ENCODE results near the gene MACC1.
"Not testable (repeated sequence)": the region's sequence is repeated elsewhere in the genome, so short reads cannot be mapped to it uniquely, and the experiment has no call there.

MACC1 gene

DNA sequence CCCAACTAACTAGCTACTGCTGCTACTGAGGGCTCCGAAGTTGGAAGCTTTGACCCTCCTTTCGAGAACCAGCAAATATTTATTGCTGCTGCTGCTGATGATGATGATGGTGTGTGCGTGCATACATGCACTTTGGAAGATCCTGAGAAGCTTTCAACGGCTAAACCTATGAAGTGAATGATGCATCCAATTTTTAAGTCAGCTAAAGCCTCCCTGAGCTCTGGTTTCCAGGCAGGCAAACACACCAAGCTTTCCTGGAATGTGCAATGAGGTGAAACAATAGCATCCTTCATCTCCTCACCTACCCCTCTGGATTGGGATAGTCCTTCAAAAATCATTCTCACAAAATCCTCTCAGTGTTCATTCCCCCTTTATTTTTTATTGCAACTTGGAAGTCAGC is 13.9 kb downstream of the MACC1 start:
- no peak for DNase-seq (ENCODE audit: low read depth)

DNA sequence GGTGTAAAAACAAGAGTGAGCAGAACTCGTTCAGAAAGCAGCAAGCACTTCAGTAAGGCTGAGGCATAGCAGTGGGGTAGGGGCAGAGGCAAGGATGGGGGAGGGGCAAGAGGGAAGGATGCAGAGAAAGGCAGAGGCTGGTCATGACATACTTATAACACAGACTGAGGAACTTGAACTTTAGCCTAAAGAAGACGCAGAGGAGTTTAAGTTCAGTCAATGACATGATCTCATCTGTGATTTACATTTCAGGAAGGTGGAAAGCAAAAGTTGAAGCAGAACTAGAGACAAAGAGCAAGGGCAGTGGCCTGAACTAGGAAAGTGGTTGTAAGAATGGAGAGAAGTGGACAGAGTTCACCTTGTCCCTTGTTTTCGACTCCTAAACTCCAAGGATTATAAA is 15.8 kb downstream of the MACC1 start:
- DNase-seq (ENCODE audit: low read depth) = no peak

DNA sequence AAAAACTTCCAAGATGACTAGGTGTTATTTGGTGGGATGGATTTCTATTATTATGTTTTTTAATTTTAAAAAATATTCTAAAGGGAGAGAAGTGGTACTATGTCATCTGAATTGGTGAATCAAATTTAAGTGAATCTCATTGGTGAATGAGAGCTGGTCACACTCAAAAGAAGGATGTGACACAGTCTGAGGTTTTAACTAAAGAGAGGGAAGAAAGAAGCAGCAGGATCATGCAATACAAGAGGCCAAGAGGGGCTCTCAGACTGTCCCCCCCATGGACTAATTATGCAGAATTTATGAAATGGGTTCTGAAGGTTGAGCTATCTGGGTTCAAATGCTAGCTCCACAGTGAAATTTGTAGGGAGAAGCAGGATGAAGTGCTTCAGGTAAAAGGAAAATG is 16.2 kb downstream of the MACC1 start:
- no peak for DNase-seq (ENCODE audit: low read depth)

DNA sequence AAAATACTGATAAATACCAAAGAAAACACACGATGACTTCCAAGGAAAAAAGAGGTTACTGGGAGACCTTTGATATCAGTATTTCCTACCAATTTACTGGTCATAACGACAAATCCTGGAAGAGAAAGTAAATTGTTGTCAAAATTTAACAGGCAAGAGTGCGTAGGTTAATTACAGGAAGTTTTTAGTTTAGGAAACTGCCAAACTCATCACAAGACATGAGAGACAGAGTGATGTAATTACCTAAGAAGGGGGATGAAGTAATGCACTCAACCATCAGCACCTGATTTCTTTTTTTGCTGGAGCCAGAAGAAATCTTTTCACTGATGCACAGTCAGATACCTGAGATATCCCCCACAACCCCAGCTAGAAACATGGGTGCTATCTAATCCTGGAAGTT is 16.8 kb downstream of the MACC1 start:
- no peak for DNase-seq (ENCODE audit: low read depth)

DNA sequence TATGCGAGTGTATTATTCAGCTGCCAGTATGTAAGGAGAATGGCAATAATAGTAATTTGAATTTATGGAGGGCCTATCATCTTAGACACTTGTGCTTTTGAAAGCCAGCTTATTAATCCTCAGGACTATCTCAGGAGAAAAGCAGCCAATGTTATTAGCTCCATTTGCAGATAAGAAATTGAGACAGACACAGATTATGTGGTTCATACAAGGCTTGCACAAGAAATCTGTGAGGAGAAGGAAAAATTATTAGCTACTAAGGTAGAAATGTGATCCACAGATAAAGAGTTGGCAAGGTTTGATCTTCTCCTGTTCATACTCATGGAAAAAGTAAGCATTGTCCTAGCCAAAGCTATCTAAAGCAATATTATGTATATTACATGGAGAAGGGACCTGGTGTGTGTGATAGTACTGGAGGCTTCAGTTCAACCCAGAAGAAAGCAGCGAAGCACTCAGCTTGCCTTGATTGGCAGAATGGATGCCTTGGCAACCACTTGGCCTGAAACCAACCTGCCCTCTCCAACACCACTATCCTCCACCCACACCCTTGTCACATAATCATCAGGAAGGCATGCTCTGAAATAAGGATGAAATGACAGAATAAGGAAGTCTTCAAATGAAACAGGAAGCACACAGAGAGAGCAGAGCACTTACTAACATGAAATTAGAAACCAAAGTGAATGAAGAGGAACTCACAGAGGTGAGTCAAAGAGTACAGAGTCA is 18.0 kb downstream of the MACC1 start:
- no peak for DNase-seq (ENCODE audit: low read depth)

DNA sequence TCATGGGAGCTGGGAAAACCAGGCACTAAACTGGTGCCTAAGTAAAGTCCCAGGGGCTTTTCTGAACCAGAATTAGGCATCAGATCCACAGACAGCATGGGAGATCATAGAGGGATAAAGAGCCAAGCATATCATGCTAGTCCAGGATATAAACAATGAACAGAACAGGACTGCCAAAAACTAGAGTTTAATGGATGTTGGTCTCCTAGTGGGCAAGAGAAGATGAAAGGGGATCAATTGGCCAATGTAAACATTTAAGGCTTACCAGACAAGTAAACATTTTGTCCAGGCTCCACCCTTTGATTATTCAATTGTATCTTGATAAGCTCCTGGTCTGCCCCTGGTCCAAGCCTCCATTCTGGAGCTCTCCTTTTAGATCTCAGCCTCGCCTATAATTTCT is 18.9 kb downstream of the MACC1 start:
- no peak for DNase-seq (ENCODE audit: low read depth)

DNA sequence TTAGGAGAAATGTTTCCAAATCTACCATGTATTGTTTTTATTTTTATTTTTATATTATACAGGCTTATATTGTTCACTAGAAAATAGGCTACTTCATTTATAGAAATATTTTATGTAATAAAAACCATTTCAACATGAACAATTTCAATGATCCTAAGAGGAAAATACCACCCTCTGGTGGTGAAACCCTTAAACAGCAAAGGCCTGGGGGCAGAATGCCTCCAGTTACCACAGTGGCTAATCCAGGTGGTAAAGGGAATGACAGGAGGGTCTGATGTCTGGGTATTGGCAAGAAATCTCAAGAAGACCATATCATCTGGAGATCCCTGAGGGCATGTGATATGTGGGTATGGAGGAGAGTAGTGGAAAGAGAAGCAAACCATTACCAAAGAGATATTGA is 19.3 kb downstream of the MACC1 start:
- DNase-seq (ENCODE audit: low read depth) = no peak

DNA sequence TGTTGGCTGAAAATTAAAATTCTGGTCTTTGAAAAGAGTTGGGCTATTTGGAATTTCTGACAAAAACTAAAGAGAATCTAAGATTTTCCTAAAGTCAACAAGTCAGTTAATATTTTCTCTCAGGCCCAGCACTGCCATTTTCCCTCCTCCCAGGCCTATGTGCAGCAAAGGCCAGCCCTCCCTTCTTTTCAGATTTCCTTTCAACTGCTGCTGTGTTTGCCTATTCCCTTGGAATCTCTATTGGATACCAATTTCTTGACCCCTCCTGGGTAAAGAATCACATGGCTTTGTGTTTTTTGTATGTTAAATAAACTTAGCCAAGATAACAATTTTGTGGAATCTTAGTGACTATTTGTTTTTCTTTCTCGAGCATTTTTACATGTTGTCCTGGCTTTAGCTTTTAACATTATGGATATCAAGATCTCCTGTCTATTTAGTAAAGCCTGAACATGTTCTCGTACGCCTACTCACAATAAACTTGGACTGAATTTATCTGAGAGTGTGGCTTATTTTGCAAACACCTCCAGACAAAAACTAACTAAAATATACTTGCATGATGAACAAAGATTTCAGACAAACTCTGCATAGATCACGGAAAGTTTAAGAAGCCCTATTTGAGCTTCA is 19.9 kb downstream of the MACC1 start:
- DNase-seq (ENCODE audit: low read depth) = no peak

DNA sequence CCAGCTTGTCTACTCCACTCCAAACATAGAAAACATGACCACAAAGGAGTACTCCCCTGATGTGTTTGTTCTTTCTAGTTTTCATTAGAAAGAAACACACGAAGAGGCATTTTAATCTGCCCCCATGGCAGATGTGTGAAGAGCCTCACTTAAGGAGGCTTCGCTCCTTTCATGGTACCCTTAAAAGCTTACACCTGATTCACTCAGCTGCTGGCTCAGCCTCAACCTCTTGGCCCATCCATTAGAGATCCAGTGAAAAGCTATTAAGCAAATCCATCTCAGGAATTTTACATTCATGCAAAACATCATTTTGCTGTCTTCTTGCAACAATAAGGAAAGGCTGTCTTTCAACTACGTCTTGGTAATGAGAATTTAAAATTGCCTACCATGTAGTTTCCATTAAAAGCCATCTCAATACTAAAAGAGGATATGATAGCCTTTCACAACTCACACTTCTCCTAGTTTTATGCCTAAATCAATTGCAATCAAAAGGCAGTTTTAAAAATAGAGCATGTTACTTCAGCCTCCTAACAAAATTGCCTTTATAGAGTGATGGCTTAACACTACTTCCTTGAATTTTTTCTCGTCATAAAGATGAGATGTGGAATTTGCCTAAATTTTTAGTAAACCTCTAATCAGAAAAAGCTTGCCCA is 22.7 kb downstream of the MACC1 start:
- DNase-seq (ENCODE audit: low read depth) = no peak

DNA sequence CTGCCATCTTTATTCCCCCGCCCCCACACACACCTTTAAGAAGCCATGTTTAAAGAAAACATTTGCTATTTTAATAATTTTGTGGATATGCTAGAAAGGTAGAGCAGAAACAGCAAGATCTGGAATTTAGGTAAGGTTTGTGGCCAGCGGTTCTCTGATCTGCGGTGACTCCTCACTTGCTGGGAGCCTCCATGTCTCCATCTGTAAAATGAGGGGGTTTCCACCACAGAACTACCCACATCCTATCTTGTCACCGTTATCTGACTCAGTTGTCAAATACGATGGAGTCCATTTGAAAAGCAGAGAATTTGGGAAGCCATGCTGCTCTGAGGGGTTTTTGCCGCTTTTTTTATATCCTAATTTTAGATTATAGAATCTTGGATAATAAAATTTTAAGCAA is 23.3 kb downstream of the MACC1 start:
- DNase-seq (ENCODE audit: low read depth) = no peak

DNA sequence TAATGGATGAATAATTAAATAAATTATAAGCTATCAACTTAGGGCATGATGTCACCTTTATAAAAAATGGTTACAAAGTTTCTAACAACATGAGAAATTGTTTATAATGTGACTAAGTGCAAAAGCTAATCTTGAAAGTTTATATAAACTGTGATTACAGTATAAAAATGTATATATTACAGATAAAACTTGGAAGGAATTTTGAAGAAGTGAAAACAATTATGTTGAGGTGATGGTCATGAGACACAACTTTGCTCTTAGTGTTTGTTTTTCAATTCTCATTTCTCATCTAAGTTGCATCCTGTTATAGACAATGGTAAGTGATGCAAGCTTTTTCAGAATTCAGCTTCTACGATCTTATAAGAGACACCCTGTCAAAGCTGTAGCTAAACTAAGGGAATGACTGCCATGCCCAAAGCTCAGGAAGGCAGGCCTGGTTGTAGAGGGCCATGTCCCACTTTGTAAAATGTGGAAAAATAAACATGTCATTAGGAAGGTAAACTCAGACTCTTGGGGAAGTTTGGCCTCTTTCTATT is 23.9 kb downstream of the MACC1 start:
- DNase-seq (ENCODE audit: low read depth) = no peak

DNA sequence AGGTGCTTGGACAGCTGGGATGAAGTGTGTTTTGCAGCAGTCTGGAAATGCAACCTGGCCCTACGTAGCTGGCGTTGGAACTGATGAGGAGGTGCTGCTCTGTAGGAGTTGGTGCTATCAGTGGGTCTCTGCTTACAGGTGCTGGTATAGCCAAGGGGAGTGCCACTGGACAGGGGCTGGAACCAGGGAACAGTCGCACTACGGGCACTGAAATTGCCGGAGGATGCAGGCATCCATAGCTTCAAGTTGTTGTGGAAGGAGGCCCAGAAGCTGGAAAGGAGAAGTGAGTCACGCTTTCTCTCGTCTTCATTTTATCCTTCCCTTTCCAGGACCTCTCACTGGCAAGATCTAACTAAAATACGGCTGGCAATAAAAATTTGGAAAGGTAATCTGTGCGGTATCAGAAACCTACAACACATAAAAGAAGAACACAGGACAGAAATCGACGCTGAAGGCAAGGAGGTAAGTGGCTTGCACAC is 25.8 kb downstream of the MACC1 start:
- DNase-seq (ENCODE audit: low read depth) = no peak

DNA sequence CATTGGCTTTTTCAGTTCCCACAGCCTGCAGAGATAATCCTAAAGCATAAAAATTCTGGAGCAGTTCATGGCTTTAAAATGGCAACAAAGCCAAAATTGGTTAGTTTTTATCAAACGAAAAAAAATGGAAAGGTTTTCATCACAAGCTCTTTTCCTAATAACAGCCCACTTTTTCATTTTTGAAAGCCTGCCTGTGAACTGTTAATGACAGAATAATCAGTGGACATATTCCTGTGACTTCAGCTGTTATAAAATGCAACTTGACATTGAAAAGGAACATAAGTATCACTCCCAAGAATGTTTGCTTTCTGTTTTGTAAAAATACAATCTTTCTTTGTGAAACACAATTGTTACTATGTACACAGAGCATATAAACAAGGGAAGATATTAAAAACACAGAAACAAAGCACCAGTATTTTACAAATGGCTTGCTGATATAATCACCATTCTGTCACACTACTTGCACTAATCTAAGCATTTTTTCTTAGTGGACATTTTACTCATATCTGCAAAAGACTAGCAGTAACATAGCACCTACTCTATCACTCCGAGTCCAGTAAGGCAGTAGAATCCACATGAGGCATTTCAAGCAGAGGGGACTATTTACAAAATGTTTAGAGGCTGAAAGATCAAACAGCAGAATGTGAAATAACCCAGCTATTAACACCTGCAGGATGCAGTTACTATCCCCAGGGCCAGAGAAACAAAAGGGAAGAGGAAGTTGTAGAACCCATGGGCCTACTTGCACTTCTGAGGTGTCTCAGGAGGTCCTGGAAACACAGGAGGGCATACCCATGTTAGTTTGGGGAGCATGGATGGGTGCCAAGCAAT is 26.4 kb downstream of the MACC1 start:
- no peak for DNase-seq (ENCODE audit: low read depth)

DNA sequence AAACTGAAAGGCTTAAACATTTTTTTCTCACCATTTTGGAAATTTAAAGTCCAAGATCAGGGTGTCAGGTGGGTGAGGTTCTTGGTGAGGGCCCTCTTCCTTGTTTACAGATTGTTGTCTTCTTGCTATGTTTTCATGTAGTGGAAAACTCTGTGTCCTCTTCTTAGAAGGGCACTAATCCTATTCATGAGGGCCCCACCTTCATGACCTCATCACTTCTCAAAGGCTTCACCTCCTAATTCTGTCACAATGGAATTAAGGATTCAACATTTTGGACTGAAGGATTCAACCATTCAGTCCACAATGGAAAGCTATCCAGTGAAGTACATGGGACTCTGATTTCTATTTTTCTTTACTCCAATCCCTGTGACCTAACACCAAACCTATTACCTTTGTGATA is 27.3 kb downstream of the MACC1 start:
- no peak for DNase-seq (ENCODE audit: low read depth)

DNA sequence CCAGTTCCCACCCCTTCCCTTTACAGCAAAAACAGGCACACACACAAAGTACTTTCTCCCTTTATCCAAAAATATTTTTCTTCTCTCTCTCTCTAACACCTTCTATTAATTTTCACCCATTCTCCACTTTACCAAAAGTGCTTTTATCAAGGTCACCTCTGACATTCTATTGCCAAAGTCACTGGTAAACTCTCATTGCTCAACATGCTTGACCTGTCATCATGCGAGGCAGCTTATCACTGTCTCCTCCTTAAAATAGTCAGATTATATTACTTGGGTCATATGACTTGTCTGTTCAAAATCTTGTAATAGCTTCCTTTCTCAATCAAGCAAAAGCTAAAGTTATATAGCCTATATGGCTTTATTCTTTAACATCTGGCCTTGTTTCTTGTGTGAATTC is 28.6 kb downstream of the MACC1 start:
- DNase-seq (ENCODE audit: low read depth) = no peak

DNA sequence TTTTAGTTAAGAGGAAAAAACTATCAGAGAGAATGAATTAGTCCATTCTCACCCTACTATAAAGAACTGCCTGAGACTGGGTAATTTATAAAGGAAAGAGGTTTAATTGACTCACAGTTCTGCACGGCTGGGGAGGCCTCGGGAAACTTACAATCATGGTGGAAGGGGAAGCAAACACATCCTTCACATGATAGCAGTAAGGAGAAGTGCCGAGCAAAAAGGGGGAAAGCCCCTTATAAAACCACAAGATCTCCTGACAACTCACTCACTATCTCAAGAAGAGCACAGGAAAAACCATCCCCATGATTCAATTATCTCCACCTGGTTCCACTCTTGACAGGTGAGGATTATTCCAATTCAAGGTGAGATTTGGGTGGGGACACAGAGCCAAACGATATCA is 29.3 kb downstream of the MACC1 start:
- DNase-seq (ENCODE audit: low read depth) = not testable (repeated sequence)

DNA sequence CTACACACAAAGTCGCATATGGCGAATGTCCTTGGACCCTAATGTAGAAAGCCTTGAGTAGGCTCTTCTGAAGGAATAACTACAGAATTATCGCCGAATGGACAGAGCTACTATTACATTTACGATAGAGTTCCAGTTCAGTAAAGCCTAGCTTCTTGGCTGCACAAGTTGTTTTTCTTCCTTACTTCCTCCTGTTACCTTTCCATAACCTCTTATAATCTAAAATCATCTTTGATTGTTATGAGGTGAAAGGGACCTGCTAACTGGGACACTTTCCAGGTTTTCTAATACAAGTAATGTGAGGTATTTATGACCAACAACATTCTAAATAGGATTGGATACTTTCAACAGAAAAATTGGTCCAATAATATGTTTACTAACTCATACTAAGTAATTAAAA is 31.2 kb downstream of the MACC1 start:
- DNase-seq (ENCODE audit: low read depth) = no peak

DNA sequence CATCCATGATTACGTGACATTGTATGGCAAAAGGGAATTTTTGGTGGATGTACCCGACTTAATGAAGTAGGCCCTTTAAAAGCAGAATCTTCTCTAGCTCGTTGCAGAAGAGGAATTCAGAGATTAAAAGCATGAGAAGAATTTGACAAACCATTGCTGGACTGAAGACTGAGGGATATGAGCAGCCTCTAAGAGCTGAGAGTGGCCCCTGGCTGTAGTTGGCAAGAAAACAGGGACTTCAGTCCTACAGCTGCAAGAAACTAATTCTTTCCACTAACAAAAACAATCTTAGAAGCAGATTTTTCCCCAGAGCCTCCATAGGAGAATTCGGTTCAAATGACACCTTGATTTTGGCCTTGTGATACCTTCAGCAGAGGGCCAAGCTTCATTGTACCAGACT is 34.1 kb downstream of the MACC1 start:
- DNase-seq (ENCODE audit: low read depth) = no peak

DNA sequence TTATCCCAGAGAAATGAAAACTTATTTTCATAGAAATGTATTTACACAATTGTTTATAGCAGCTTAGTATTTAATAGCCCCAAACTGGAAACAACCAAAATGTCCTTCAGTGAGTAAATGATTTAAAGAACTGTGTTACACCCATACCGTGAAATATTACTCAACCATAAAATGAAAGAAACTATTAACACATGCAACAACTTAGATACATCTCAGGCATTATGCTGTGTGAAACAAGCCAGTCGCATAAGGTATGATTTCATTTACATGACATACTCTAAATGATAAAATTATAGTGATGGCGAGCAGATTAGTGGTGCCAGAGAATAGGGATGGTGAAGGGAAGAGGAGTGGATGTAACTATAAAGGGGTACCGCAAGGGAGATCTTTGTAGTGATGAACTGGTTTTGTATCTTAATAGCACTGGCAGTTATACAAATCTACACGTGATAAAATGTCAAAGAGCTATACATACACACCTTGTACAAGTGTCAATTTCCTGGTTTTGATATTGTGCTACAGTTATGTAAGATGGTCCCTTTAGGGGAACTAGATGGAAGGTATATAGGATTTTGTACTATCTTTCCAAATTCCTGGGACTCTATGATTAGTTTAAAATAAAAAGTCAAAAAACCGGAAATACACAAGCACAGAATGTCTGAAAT is 40.5 kb downstream of the MACC1 start:
- DNase-seq (ENCODE audit: low read depth) = no peak

DNA sequence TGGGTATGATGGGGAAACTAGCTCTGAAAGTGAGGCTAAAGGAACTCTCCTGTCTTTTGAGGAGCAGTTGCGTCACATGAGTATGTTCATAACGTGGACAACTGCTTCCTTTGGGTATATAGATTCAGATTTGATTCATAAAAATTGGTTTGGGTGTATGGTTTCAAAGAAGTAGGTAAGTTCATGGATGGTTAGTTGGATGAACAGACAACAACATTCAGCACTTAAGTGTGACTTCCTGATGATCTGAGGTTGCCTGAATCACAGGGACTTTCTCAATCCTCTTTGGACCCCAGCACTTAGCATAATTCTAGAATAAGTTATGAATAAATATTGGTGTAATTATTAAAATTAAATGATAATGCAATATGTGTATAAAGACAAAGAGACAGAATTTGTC is 43.4 kb downstream of the MACC1 start:
- DNase-seq (ENCODE audit: low read depth) = no peak

DNA sequence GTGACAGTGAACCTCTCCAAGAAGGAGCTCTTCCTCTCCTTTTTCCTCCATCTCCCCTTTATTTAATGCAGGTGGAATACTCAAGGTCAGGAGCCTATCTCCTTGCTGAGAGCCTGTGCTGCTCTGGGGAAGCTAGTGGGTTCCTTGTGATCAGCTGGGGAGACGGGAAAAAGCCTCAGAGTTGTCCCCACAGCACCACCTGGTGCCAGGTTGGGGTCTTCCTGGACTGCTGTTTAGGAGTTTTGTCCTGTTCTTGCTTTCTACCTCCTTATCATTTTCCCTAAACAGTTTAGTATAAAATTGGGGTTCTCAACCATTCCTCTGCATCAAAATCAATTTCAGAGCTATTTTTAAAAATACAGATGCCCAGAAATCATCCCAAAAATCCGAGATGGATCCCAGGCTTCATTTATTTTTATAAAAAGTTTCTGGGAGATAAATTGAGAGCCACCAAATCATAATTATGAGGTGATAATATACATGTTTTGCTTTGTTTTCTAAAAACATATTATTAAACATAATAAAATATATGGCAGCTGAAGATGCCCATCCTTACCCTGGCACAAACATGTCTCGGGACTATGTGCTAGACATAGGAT is 44.3 kb downstream of the MACC1 start:
- DNase-seq (ENCODE audit: low read depth) = peak; percentile 3

Data from activated T-cell treated with anti-CD3 and anti-CD28 coated beads for 48 hours (primary cell).